GM18498 (cell line): Measurements from ENCODE around the gene SLC6A6.

Experiments used
- ATAC-seq: cut with Tn5 transposase; IDR thresholded peaks from one replicate; pipeline ENCODE4 v1.9.1; 2021; ENCODE audit warnings: mild to moderate bottlenecking, moderate library complexity; ENCODE audit not compliant: unreplicated experiment

SLC6A6 gene

DNA sequence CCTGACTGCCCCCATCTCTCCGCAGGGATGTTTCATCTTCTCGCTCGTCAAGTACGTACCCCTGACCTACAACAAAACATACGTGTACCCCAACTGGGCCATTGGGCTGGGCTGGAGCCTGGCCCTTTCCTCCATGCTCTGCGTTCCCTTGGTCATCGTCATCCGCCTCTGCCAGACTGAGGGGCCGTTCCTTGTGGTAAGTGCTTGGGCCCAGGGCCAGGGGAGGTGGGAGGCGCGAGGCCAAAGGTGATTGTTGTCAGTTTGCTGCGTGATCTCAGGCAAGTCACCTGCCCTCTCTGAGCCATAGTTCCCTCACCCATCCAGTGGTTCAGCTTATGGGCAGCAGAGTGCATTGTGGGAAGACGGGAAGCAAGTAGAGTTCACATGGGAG, 79.2 kb downstream of the SLC6A6 start:
- ATAC-seq, result no peak

DNA sequence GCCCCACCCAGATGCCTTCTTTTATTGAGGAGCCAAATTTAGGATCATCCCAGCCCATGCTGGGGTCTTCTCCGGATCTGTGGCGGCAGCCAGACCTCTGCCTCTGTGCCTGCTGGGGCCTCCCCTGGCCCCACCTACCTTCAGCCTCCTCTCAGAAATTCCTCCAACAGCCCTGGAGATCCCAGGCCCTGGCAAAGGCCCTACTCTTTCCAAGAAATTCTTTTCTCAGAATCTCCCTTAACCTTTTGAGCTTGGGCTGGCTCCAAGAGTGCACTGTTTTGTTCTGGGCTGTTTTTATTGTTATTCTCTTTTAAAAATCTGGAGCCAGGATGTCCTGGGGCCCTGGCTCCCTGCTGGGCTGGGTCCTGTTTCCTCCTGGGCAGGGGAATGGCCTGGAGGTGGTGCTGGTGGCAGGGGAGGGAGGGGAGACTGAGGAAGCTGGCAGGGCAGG, 79.9 kb downstream of the SLC6A6 start:
- no peak for ATAC-seq

- no peak for ATAC-seq
Observed at GRCh38 chr3:14483286-14483685, 80.9 kb downstream of the SLC6A6 start.

DNA sequence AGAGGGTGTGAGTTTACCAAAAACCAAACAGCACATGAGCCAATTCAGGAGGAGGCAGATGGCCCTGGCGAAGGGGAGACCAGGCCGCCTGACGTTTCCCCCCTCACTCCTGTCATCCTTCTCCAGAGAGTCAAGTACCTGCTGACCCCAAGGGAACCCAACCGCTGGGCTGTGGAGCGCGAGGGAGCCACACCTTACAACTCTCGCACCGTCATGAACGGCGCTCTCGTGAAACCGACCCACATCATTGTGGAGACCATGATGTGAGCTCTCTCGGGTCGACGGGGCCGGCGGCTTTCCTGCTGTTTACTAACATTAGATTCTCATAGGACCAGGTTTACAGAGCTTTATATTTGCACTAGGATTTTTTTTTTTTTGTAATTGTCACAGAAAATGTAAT, 82.3 kb downstream of the SLC6A6 start:
- ATAC-seq, result no peak

DNA sequence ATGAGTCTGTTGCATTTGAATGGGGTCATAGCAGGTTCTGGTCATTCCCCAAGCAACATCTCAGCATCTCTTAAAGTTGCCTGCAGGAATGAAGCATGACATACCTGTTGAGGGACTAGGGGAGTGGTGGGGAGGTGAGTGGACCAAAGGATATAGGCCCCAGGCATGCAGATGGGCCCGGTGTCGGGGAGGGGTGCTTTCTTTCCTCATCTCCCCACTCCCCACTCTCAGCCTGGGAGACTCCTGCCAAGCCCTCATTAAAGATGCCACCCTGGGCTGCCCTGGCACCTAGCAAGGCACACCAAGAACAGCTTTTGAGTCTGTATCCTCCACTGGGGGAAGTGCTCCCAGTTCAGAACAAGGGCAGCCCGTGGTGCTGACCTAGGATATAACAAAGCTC, 83.6 kb downstream of the SLC6A6 start:
- no peak for ATAC-seq

- ATAC-seq, result no peak
Observed at GRCh38 chr3:14486460-14486859, 84.1 kb downstream of the SLC6A6 start.

- ATAC-seq, result no peak
Observed at GRCh38 chr3:14487086-14487485, 84.7 kb downstream of the SLC6A6 start.

- ATAC-seq, result no peak
Observed at GRCh38 chr3:14487821-14488220, 85.4 kb downstream of the SLC6A6 start.

DNA sequence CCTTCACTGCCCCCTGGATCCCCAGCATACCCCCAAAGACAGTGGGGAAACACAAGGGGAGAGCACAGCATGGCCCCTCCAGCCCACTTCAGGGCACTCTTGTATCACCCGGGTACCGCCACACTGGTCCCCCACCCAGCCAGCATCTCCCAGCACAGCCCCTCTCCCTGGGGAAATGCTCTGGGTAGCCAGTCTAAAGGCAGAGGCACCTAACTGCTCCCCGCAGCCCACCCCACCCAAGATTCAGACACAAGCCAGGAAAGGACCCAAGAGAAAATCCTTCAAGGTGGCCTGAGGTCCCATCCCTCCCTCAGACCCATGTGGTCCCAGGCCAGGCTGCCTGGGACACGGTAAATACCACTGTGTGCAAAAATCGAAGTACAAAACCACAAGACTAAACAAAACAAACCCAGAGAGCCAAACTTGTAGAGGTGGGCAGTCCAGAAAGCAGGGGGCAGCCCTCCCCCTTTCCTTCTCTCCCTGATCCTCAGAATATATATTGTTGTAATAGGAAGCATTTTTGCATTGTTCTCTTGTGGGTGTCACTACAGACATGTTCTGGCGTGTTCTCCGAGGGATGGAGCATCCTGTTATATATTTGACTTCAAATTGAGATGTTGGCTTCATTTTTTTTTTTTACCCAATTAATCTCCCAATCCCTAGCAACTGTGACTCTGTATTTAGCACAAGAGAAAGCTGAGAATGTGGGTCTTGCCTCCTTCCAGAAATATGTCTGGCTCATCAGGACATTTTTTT, 86.1 kb downstream of the SLC6A6 start:
- ATAC-seq, result no peak

- no peak for ATAC-seq
Observed at GRCh38 chr3:14489641-14490040, 87.2 kb downstream of the SLC6A6 start.

DNA sequence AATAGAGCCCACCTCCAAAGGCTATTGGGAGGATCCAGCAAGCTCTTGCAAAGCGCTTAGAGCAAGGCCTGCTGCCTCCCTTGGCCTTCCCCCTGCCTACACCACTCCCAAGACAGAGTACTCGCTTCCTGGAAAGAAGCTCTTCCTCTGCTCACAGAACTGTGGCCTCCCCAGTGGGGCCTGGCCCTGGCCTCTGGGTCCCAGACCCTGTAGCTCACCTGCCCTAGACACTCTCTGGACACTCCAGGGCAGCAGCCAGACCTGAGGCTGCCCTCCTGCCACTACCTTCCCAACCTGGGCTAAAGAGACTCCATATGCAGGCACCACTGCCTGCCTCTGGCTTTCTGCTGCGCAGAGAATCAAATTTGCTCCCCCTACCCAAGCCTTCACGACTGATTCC, 87.8 kb downstream of the SLC6A6 start:
- ATAC-seq, result no peak

- no peak for ATAC-seq
Observed at GRCh38 chr3:14490831-14491230, 88.4 kb downstream of the SLC6A6 start.

DNA sequence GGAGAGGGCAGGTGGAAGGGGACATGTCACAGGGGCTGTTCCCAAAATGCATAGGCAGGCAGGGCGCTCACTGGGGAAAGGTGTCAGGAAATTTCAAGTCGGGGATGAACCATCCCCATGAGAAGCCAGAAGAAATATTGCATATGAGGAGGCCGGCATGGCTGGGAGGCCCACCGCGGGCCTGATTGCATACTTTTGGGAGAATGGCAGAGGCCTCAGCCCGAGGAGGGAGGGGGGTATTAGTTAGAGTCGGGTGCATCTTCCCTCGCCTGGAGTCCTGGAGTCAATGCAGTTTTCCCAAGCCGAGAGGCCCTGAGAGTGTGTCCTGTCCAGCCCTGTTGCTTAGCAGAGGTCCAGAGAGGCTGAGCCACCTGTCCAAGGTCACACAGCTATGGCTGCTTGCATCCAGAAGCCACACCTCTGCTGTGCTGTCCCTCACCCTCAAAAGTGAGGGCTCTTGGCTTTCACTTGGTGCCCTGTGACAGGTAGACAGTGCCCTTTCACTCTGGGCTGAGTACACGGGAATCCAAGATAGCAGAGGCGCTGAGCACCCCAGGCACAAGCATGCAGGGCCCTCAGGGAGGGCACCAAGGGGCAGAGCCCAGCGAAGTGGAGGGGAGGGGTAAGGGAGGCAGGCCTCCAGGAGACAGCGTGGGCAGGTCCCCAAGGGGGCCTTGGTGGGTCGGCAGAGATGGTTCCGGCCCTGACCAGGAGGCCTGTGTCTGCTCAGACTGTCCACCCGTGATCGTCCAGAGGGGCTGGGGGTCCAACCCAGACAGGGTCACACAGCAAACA, 89.2 kb downstream of the SLC6A6 start:
- ATAC-seq, result no peak

- no peak for ATAC-seq
Observed at GRCh38 chr3:14492948-14493881, 90.8 kb downstream of the SLC6A6 start.

DNA sequence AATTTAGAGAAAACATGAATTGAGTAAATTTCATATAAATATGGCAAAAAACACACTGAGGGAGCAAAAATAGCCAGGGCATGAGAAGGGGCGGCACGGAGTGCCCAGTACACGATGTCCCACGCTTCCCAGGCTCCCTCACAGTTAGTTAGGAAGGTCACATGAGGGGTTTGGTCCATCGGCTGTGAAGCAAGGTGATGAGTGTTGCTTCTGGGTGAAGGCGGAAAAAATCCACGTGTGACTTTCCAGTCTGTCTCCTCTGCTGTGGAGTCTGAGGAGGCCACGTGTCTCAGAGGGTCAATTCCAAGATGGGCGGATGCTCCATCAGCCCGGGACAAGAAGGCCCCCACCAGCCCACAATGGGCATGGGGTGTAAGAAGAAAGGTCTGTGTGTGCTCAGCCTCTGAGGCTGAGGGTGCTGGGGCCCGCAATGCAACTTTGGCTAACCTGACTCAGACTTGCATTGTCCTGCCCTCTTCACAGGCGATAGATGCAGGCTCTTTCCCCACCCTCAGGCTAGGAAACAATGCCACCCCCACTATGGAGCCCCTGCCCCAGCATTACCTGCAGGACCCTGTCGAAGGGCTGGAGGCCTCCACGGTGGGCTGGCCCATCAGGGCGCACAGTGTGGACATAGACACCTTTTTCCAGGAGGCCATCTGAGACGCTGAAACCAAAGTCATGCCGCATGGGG, 92.0 kb downstream of the SLC6A6 start:
- no peak for ATAC-seq

DNA sequence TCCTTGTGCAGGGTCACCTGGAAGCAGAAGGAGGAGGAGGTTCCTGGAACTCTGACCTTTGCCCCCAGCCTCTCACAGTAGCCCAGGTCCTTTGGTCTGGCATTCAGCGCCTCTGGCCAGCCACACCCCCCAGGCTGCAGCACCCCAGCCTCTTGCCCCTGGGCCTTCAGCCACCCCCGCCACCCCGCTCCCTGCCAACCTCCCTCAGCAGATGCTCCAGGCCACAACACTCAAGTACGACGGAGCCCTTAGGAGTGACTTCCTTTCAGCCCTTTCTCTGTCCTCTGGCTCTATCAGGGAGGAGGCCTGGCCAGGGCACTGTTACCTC, 92.5 kb downstream of the SLC6A6 start:
- ATAC-seq, result no peak

DNA sequence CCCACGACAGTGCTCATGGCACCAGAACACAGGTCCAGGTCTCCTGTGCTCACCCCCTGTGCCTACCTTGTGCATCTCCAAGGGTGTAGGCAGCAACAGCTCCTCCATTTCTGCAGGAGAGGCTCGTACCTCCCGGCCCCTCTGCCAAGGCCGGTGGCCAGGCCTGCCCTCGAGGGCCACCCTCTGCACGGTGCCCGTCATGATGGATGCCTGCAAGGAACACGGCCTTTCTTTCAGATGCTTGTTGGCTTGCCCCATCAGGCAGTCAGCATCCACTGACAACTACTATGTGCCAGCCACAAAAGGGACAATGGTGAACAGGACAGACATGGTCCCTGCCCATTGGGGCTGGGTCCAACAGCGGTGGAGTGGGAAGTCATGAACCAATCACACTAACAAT, 93.9 kb downstream of the SLC6A6 start:
- no peak for ATAC-seq

DNA sequence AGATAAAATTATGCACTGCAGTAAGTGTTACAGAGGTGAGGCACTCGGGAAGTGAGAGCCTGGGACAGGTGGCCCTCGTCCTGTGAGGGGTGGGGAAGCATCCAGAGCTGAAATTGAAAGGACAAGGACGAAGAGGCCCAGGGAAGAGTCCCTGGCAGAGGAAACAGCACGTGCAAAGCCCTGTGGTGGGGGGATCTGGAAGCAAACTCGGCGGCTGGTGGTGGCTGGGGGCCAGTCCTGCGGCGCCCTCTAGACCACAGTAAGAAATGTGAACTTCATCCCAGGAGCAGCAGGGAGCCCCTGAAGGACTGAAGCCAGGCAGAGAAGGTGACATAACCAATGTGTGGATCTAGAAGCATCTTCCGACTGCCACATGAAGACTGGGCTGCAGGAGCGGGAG, 94.9 kb downstream of the SLC6A6 start:
- no peak for ATAC-seq

GRCh38 chr3:14502472-14502871, 100.1 kb downstream of the SLC6A6 start:
- ATAC-seq, result no peak

GRCh38 chr3:14503033-14503705, 100.8 kb downstream of the SLC6A6 start:
- ATAC-seq, result no peak
